M059J (cell line): ENCODE data around the gene GTPBP4. TPM values are rescaled to one million over a fixed set of nuclear protein-coding genes. Genes with fewer than 3 reads are reported as not detected.
"Not testable (repeated sequence)": the region's sequence is repeated elsewhere in the genome, so short reads cannot be mapped to it uniquely, and the experiment has no call there.

Experiments
- DNase-seq: peaks from one replicate; pipeline ENCODE4 v3.0.0-alpha.2; 2012; ENCODE audit warnings: low read depth
- total RNA-seq: library from RNA; depleted of rRNA; stranded (reverse); fragments of >200 nt; shearing (Covaris generic); gene quantifications from 2 replicates; pipeline ENCODE4 v1.2.3, GENCODE V29; 2014

The GTPBP4 gene
- total RNA-seq, 1 experiment from 2014 or later, result 20.7 TPM

- DNase-seq, result no peak
These were observed 35.9 kb downstream of the GTPBP4 start for GRCh38 chr10:1024103-1024502.

GRCh38 chr10:1025683-1026082 lies 37.4 kb downstream of the GTPBP4 start, which contains the start of gene IDI2:
TSS of gene IDI2 (minus strand) at chr10:1025859. CDS start at chr10:1024723, 1,136 bp downstream.
- no peak for DNase-seq

GRCh38 chr10:1026578-1026977 lies 38.3 kb downstream of the GTPBP4 start:
- DNase-seq, result no peak

- no peak for DNase-seq
These were observed 41.6 kb downstream of the GTPBP4 start for GRCh38 chr10:1029838-1030237.

- no peak for DNase-seq
These were observed 45.4 kb downstream of the GTPBP4 start for GRCh38 chr10:1033601-1034000.

GRCh38 chr10:1034758-1035157 lies 46.5 kb downstream of the GTPBP4 start:
- no peak for DNase-seq

- DNase-seq, result no peak
These were observed 47.0 kb downstream of the GTPBP4 start for GRCh38 chr10:1035201-1035600.

- peak; percentile 70 for DNase-seq
These were observed 48.1 kb downstream of the GTPBP4 start for GRCh38 chr10:1036341-1036791.

- no peak for DNase-seq
These were observed 48.9 kb downstream of the GTPBP4 start for GRCh38 chr10:1037098-1037497.

- not testable (repeated sequence) for DNase-seq
These were observed 50.5 kb downstream of the GTPBP4 start for GRCh38 chr10:1038769-1039168.

GRCh38 chr10:1040133-1040532 lies 51.9 kb downstream of the GTPBP4 start:
- DNase-seq, result no peak

GRCh38 chr10:1041514-1041913 lies 53.3 kb downstream of the GTPBP4 start:
- DNase-seq, result no peak

GRCh38 chr10:1043532-1043995 lies 55.3 kb downstream of the GTPBP4 start:
- no peak for DNase-seq

- no peak for DNase-seq
These were observed 55.9 kb downstream of the GTPBP4 start for GRCh38 chr10:1044146-1044545.

- DNase-seq, result no peak
These were observed 56.7 kb downstream of the GTPBP4 start for GRCh38 chr10:1044964-1045363.

- no peak for DNase-seq
These were observed 57.2 kb downstream of the GTPBP4 start for GRCh38 chr10:1045415-1045814.

- DNase-seq, result no peak
These were observed 59.7 kb downstream of the GTPBP4 start for GRCh38 chr10:1047937-1048336.

- no peak for DNase-seq
These were observed 60.1 kb downstream of the GTPBP4 start for GRCh38 chr10:1048349-1048731.

- DNase-seq, result peak; percentile 94
These were observed 60.6 kb downstream of the GTPBP4 start, which contains the start of gene IDI1 for GRCh38 chr10:1048732-1049424. TSS of gene IDI1 (minus strand) at chr10:1049119. CDS start at chr10:1049003, 116 bp downstream.

- DNase-seq, result no peak
These were observed 61.3 kb downstream of the GTPBP4 start for GRCh38 chr10:1049425-1049958.

- DNase-seq, result no peak
These were observed 61.9 kb downstream of the GTPBP4 start for GRCh38 chr10:1050145-1050544.

- DNase-seq, result no peak
These were observed 62.3 kb downstream of the GTPBP4 start for GRCh38 chr10:1050554-1050953.

- DNase-seq, result no peak
These were observed 66.5 kb downstream of the GTPBP4 start for GRCh38 chr10:1054684-1055083.
